ENCODE data around the gene GLRX. TPM values are rescaled to one million over a fixed set of nuclear protein-coding genes. Genes with fewer than 3 reads are reported as not detected.
A peak's percentile ranks its signal among the peaks of the same experiment; 100 is the strongest.

The GLRX gene
- total and polyA plus RNA-seq, 2 of the 13 experiments (the other 11 are each of a cell fraction or from before 2014, with no cell fraction given), result 63.8 to 499 TPM

DNA sequence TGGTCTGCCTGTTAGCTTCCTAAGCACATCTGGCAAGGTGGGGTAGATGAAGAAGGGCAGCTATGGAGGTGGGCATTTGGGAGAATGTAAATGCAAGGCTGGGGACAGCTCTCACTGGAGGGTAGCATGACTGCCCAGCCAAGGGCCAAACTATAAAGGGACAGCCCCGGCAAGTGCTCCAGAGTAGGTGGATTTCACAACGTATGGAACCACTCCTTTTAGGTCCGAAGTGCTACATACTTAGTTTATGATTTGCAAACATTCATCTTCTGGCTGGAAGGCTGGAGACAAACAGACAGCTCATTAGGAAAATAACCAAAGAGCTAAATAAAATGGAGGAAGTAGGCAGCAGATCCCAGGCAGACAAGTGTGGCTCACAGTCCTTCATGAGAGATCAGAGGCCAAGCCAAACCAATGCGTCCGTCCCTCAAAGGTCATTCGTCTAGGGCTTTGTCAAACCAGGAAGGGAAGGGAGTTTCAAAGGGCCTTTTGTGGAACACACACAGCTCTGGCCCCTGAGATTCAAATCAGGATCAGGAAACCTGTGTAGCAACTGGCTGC, 42.5 kb upstream of the GLRX start (continued):
- TF ChIP-seq FOXO1 (CRISPR knock-in tag; IDR thresholded peaks at IDR 0.05) (peak; percentile 77), ZNF564 (CRISPR knock-in tag; IDR thresholded peaks at IDR 0.05) (0 out of 2 replicates have a peak, but pooled peaks have one; percentile 52), PAF1 (CRISPR knock-in tag; IDR thresholded peaks at IDR 0.05) (no peak), ZNF724P (CRISPR knock-in tag; IDR thresholded peaks at IDR 0.05; ENCODE audit: borderline replicate concordance) (no peak)
- TF ChIP-seq, protein P1, sequence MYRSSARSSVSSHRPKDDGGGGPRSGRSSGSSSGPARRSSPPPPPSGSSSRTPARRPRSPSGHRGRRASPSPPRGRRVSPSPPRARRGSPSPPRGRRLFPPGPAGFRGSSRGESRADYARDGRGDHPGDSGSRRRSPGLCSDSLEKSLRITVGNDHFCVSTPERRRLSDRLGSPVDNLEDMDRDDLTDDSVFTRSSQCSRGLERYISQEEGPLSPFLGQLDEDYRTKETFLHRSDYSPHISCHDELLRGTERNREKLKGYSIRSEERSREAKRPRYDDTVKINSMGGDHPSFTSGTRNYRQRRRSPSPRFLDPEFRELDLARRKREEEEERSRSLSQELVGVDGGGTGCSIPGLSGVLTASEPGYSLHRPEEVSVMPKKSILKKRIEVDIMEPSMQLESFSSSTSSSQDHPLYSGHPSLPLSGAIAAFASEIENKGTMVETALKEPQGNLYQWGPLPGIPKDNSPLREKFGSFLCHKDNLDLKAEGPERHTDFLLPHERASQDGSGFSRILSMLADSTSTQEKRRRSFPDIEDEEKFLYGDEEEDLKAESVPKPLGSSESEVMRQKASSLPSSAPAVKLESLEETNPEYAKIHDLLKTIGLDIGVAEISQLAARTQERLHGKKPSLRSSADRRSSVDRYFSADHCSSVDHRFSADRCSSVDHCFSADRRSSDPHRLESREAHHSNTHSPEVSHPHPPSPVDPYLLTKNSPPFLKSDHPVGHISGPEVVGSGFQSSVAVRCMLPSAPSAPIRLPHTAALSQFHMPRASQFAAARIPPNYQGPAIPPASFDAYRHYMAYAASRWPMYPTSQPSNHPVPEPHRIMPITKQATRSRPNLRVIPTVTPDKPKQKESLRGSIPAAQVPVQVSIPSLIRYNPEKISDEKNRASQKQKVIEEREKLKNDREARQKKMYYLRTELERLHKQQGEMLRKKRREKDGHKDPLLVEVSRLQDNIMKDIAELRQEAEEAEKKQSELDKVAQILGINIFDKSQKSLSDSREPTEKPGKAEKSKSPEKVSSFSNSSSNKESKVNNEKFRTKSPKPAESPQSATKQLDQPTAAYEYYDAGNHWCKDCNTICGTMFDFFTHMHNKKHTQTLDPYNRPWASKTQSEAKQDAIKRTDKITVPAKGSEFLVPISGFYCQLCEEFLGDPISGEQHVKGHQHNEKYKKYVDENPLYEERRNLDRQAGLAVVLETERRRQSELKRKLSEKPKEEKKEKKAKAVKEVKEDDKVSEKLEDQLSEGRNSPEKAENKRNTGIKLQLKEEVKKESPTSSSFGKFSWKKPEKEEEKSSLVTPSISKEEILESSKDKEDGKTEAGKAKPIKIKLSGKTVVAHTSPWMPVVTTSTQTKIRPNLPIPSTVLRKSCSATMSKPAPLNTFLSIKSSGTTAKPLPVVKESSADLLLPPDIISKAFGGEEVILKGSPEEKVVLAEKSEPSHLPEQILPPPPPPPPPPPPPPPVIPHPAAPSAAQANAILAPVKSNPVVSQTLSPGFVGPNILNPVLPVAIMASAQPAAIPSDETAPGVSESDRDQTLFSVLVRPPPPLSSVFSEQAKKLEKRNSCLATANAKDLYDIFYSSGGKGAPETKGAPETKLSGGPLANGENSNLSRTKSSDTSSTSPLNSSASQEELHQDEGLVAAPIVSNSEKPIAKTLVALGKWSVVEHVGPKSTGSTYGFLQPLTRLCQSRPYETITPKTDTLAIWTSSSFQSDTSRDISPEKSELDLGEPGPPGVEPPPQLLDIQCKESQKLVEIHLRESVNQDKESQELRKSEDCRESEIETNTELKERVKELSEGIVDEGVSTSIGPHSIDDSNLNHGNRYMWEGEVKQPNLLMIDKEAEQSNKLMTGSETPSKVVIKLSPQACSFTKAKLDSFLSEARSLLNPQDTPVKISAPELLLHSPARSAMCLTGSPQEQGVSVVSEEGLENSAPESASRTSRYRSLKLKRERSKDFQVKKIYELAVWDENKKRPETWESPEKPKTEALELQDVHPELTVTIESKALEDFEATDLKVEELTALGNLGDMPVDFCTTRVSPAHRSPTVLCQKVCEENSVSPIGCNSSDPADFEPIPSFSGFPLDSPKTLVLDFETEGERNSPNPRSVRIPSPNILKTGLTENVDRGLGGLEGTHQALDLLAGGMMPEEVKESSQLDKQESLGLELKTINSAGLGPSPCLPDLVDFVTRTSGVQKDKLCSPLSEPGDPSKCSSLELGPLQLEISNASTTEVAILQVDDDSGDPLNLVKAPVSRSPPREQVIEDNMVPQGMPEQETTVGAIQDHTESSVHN (CRISPR knock-in tag; IDR thresholded peaks at IDR 0.05), result no peak

Measured in HepG2 (cell line).